Measurements from ENCODE around the gene TMEM120A.

GRCh38 chr7:75979759-75980429 is 14.5 kb downstream of the TMEM120A start:
- TF ChIP-seq EZH2phosphoT487 (IDR thresholded peaks at IDR 0.05; ENCODE audit: borderline replicate concordance, low read length) (no peak), CTCF (conservative IDR thresholded peaks at IDR 0.05; ENCODE audit: low read depth, low read length) (no peak), EZH2 (IDR thresholded peaks at IDR 0.05; ENCODE audit: low read length, unreplicated experiment) (no peak)

Data from PC-3 (cell line).